H1 (cell line): ENCODE data around the gene KRT34. TPM values are rescaled to one million over a fixed set of nuclear protein-coding genes. Genes with fewer than 3 reads are reported as not detected.

Source experiments
- CHD7 ChIP-seq: fragments of 300-600 bp; sonication (generic); IDR thresholded peaks from 2 replicates; pipeline ENCODE4 v1.7.1; 2012; ENCODE audit warnings: low read length, moderate library complexity, mild to moderate bottlenecking, inconsistent platforms; ENCODE audit not compliant: insufficient replicate concordance
- HDAC2 ChIP-seq, 2 experiments: fragments of 300-600 bp in 1 of 2; sonication (generic) in 1 of 2; IDR thresholded peaks; 2 replicates each; pipeline ENCODE4 v1.6.1; 2011 to 2012; ENCODE audit warnings: low read depth in 2 of 2, low read length in 2 of 2, mild to moderate bottlenecking in 2 of 2, moderate library complexity in 2 of 2, borderline replicate concordance in 1 of 2, inconsistent platforms in 1 of 2
- TEAD4 ChIP-seq: IDR thresholded peaks from 2 replicates; pipeline ENCODE4 v1.6.1; 2012; ENCODE audit warnings: low read depth, low read length, inconsistent platforms, mixed read lengths
- USF2 ChIP-seq: IDR thresholded peaks from 2 replicates; pipeline ENCODE4 v1.6.1; 2011; ENCODE audit warnings: low read length, improper control_type of control experiment
- YY1 ChIP-seq: IDR thresholded peaks from 2 replicates; pipeline ENCODE4 v1.6.1; 2011; ENCODE audit warnings: low read depth, mild to moderate bottlenecking, low read length
- polyA plus RNA-seq, 7 experiments: library from polyadenylated mRNA; depleted of rRNA in 3 of 7; stranded (reverse) in 5 of 7; unstranded in 2 of 7; fragments of >200 nt in 5 of 7; fragments of 200-250 nt in 2 of 7; gene quantifications; 1 replicate in 5 of 7; 2 replicates in 1 of 7; 4 replicates in 1 of 7; pipeline versions ENCODE4 v1.2.1 to v1.2.3, GENCODE V29; 2011 to 2013; ENCODE audit warnings: missing spikeins in 2 of 7, mixed read lengths in 2 of 7
- total RNA-seq: library from RNA; stranded (reverse); fragmentation: NEBNext Ultra II Directional; extraction: Animal tissue kit (Norgen Biotek cat#: 25700); gene quantifications from 2 replicates; pipeline ENCODE4 v1.2.1, GENCODE V29; 2021

The KRT34 gene
- total and polyA plus RNA-seq, 2 of the 8 experiments (the other 6 are each of a cell fraction or from before 2014, with no cell fraction given), result not detected

GRCh38 chr17:41417127-41417526 lies 35.0 kb upstream of the KRT34 start (continued):
- TF ChIP-seq CHD7 (no peak), HDAC2 (IDR thresholded peaks at IDR 0.05; ENCODE audit: borderline replicate concordance in 1 of 2, low read depth in 2 of 2, low read length in 2 of 2) (no peak), YY1 (no peak), USF2 (no peak), TEAD4 (no peak)
